HG03103 (cell line): Measurements from ENCODE around the gene KIF23.

ENCODE experiments used
- ATAC-seq: cut with Tn5 transposase; IDR thresholded peaks from one replicate; pipeline ENCODE4 v1.9.1; 2021; ENCODE audit warnings: low read depth; ENCODE audit not compliant: unreplicated experiment

KIF23 gene

DNA sequence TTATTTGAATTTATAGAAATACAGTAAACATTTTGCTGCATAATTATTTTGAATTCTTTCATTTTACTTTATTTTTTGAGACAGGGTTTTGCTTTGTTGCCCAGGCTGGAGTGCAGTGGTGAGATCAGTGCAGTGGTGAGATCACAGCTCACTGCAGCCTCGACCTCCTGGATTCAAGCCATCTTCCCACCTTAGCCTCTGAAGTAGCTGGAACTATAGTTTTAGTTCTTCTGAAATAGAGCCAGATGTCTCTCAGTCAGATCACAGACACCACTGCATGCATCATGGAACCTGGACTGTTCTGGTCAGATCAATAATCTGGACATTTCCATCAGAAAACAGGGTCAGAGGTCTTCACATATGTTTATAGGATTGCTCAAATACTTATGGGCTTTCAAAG, 46.3 kb downstream of the KIF23 start:
- no peak for ATAC-seq

DNA sequence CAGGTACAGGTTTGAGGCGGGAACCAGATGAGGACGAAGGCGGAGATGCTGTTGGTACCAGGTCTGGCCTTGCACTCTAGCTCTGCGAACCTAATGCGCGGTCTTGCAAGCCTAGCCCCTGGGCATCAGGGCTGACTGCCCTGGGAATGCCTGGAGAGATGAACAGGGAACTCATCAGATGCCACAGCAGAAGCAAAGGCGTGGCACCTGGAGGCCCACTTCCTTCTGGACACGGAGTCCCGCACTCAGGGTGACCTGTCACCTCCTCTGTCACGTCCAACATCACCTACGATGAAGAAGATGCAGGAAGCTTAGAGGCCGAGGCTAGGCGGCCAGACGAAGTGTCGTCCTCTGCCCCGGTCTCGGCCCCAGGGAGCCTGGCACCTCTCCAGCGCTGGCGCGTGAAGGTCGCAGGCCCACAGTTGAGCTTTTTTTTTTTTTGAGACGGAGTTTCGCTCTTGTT, 47.9 kb downstream of the KIF23 start:
- no peak for ATAC-seq

DNA sequence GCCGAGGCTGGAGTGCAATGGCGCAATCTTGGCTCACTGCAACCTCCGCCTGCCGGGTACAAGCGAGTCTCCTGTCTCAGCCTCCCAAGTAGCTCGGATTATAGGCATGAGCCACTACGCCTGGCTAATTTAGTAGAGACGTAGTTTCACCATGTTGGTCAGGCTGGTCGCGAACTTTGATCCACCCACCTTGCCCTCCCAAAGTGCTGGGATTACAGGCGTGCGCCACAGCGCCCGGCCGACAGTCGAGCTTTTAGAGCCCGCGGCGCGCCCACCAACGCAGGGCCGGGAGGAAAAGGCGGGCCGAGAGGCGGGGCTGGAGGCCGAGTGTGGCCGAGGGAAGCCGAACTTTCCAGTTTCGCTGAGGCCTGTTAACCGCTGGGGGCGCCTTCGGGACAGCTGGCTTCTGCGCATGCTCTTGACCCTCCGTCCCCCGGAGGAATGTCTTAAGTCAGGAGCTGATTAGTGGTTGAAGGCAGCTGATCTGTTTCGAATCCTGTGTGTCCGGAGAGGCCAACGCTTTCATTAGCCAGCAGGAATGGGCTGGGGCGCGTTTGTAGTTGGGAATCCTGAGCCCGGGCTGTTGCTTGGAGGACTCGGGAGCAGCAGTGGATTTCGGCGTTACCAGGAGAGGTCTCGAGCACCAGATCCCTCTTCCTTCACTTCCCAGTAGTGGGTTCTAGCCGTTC, 48.5 kb downstream of the KIF23 start:
- peak; percentile 91 for ATAC-seq

GRCh38 chr15:69463182-69463756, 49.1 kb downstream of the KIF23 start:
- no peak for ATAC-seq

GRCh38 chr15:69465253-69465652, 51.1 kb downstream of the KIF23 start:
- ATAC-seq = no peak

GRCh38 chr15:69466733-69467132, 52.6 kb downstream of the KIF23 start:
- no peak for ATAC-seq

DNA sequence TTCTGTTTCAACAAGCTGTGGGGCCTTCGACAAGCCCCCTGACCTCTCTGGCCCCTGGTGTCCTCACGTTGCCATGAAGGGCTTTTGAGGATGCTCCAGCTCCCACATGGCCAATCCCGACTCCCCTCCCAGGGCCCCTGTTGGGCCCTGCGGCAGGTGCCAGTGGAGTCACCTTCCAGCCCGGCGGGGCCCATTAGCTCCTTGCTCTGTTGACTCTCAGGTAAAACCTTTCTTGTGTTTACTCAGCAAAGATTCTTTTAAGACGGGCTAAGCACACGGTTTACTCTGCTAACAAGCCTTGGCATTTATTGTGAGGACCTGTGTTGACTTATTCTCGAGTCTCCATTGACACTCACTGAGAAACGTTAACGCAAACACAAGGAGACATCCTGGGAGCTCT, 53.5 kb downstream of the KIF23 start:
- ATAC-seq = no peak

- ATAC-seq = no peak
Measured at GRCh38 chr15:69468241-69469121, 54.3 kb downstream of the KIF23 start.

GRCh38 chr15:69469467-69470201, 55.5 kb downstream of the KIF23 start:
- no peak for ATAC-seq

GRCh38 chr15:69472046-69472445, 57.9 kb downstream of the KIF23 start:
- ATAC-seq = no peak

DNA sequence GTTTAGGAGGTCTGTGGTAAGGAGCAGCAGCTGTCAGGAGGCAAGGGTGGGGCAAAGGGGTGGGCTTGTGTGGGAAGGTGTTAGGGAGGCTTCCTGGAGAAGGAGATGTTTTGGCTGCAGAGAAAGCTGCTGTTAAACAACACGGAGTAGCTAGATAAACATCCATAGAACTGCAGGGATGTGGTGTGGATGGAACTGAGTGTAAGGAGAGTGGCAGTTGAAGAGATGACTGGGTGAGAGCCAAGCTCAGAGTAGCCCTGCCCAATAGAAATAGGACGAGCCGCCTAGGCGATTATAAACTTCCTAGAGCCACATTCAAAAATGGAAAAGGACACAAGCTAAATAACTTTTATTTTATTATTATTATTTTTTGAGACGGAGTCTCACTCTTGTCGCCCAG, 58.4 kb downstream of the KIF23 start:
- no peak for ATAC-seq

DNA sequence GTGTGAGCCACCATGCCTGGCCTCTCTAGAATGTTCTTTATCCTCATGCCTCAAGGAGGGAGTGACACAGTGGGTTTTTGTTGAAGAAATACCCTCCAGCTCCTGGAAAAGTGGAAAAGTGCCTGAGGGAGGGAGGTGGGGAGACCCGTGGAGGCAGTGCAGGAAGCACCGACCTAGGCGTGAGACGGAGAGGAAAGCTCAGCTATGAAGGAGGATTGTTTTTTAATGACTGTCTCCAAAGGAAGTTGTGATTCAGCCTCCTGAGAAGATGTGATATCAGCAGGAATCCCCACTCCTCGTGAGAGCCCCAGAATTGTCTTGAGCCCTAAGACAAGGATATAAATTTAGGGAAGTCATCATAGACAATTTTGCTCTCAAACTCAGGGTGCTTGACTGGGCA, 60.1 kb downstream of the KIF23 start:
- ATAC-seq = no peak

DNA sequence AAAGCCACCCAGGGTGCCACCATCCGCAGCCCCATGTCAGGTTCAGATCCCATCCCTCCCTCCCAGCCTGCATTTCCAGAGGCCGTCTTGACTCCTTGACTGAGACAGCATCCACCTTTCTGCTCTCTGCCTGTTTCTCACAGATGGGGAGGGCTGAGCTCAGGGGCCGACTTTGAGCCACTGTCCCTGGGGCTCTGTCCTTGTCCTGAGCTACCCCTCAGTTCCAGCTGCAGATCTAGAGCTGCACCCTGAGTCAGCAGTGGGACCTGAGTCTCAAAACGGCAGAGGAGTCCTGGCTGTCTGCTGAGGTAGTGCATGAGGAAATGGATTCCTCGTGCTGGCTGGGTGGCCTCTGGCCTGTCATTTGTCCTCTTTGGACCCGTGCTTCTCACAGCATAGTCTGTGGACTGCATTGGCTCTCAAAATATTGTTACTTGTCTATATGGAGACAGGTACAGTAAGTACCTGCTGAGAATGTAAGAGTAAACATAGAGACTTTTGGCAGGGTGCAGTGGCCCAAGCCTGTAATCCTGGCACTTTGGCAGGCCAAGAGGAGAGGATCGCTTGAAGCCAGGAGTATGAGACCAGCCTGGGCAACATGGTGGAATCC, 60.8 kb downstream of the KIF23 start:
- ATAC-seq = no peak

GRCh38 chr15:69475769-69476358, 61.7 kb downstream of the KIF23 start:
- no peak for ATAC-seq

- no peak for ATAC-seq
Measured at GRCh38 chr15:69476704-69477473, 62.7 kb downstream of the KIF23 start.

- no peak for ATAC-seq
Measured at GRCh38 chr15:69478259-69478781, 64.2 kb downstream of the KIF23 start.

GRCh38 chr15:69479081-69479480, 64.9 kb downstream of the KIF23 start:
- ATAC-seq = no peak

- no peak for ATAC-seq
Measured at GRCh38 chr15:69479971-69480370, 65.8 kb downstream of the KIF23 start.

- ATAC-seq = no peak
Measured at GRCh38 chr15:69480932-69481331, 66.8 kb downstream of the KIF23 start.
